HG03039 (cell line): ENCODE measurements around the gene RXRA.

ENCODE experiments used
- ATAC-seq: cut with Tn5 transposase; IDR thresholded peaks from one replicate; pipeline ENCODE4 v1.9.1; 2021; ENCODE audit warnings: mild to moderate bottlenecking, moderate library complexity; ENCODE audit not compliant: unreplicated experiment

The RXRA gene

DNA sequence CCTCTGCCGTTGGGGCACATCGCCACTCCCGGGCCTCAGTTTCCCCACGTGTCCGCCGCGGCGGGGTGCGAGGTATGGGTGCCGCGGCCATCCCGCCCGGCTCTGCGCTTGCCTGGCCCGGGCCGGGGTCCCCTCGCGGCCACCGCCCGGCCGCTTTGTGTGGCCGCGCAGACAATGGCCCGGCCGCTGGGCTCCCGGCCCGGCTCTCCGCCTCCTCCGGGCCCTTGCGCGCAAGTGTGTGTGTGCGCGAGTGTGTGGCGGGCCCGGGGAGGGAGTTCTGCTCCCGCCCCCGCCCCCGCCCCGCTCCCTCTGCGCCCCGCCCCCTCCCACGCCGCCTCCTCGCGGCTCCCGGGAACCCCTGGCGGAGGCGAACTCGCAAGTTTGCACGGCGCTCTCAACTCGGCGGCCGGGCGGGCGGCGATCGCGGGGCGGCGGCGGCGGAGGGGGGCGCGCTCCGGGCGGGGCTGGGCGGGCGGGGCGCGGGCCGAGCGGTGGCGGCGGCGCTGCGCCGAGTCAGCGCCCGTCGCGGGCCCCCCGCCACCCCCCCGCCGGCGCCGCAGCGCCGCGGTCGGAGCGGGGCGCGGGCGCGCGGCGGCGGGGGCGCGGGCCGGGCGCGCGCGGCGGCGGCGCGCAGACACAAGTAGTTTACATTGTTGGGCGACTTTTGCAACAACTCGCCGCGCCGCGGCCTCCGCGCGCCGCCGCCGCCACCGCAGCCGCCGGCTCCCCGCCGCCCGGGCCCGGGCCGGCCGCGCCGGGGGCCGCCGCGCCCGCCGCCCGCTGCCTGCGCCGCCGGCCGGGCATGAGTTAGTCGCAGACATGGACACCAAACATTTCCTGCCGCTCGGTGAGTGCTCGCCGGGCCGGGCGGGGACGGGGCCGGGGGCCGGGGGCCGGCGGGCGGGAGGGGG lies at the start of gene RXRA:
TSS of gene RXRA (plus strand) at position 643 of the 911 bp plus-strand sequence. CDS start at position 820, 177 bp downstream.
- ATAC-seq = no peak

GRCh38 chr9:134278286-134278685 lies 48.0 kb upstream of the RXRA start:
- no peak for ATAC-seq

DNA sequence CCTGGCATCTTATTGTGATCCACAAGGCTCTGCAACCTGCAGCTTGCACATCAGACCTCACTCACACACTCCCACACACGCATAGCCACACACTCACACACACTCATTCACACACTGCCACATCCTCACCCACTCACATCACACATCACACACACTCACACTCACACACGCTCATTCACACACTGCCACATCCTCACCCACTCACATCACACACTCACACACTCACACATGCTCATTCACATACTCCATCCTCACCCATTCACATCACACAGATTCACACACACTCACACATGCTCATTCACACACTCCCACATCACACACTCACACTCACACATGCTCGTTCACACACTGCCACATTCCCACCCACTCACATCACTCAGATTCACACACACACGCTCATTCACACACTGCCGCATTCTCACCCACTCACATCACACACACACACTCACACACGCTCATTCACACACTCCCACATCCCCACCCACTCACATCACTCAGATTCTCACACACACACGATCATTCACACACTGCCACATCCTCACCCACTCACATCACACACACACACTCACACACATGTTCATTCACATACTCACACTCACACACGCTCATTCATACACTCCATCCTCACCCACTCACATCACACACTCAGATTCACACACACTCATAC lies 47.1 kb upstream of the RXRA start:
- no peak for ATAC-seq

GRCh38 chr9:134282138-134282650 lies 44.1 kb upstream of the RXRA start:
- no peak for ATAC-seq

GRCh38 chr9:134283111-134283515 lies 43.1 kb upstream of the RXRA start:
- no peak for ATAC-seq

GRCh38 chr9:134283692-134284265 lies 42.5 kb upstream of the RXRA start:
- ATAC-seq = no peak

DNA sequence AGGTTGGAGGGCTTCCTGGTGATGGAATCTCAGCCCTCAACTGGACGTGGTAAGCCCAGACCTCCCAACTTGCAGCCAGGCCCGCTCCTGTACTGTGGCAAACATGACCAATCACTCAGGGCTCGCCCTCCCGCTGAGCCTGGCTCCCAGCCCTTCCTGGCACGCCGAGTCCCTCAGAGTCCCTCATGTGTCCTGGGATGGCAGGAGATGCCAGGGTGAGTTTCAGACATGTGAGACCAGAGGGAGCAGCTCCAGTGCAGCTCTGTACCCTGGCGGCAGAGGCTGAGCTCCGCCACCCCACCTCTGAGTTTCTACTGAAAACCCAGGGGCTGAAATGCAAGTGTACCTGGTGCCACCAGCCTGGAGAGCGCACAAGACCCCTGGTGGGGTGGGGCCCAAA lies 42.0 kb upstream of the RXRA start:
- no peak for ATAC-seq

DNA sequence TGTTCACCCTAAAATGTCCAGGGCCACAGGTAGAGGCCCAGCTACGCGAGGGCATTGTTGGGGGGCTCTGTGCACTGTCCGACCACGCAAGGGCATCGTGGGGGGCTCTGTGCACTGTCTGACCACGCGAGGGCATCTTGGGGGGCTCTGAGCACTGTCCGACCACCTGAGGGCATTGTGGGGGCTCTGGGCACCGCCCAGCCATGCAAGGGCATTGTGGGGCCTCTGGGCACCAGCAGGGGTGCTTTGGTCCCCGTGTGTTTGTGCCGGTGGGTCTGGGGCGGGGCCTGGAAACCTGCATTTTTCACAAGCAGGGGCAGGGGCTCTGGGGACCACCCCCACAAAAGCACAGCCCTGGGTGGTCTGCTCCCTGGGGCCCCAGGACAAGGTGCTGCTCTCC lies 41.5 kb upstream of the RXRA start:
- ATAC-seq = no peak

DNA sequence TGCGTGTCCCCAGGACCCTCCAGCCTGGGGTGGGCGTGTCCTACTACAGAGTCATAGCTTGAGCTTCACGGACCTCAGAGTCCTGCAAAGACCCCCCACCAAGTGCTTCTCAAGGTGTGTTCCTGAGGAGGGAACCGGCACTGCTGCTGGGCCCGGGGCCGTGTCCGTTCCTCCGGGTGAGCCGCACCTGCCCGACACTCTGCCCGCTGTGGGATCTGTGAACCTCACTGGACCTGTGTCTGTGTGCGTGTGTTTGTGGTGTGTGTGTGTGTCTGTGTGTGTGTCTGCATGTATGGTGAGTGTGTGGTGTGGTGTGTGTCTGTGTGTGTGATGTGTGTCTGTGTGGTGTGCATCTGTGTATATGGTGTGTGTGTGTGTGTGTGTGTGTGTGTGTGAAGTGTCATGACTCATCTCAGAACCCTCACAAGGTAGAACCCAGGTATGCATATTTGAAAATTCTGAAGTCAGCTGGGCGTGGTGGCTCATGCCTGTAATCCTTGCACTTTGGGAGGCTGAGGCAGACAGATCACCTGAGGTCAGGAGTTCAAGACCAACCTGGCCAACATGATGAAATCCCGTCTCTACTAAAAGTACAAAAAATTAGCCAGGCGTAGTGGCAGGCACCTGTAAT lies 40.9 kb upstream of the RXRA start:
- ATAC-seq = no peak

- no peak for ATAC-seq
These were observed 39.6 kb upstream of the RXRA start for GRCh38 chr9:134286471-134287245.

GRCh38 chr9:134287591-134288491 lies 38.4 kb upstream of the RXRA start:
- ATAC-seq = no peak

DNA sequence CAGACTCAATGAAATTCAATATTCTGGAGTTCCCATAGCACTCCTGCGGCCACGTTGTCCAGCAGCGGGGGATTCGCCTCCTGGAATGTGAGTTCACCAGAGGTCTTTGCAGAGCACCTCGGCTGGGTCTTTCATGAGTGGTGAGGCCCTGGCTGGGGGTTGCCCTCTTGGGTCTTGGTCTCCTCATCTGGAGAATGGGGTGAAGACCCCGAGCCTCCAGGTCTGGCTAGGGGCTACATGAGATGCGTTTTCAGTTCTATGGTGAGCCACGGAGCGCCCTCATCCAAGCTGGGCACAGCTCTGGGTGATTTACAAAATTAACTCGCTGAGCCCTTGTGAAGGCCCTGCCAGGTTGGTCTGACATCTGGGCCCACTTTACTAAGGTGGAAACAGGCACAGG lies 37.5 kb upstream of the RXRA start:
- no peak for ATAC-seq

GRCh38 chr9:134289241-134289875 lies 36.9 kb upstream of the RXRA start:
- no peak for ATAC-seq

GRCh38 chr9:134290603-134291451 lies 35.4 kb upstream of the RXRA start:
- no peak for ATAC-seq

DNA sequence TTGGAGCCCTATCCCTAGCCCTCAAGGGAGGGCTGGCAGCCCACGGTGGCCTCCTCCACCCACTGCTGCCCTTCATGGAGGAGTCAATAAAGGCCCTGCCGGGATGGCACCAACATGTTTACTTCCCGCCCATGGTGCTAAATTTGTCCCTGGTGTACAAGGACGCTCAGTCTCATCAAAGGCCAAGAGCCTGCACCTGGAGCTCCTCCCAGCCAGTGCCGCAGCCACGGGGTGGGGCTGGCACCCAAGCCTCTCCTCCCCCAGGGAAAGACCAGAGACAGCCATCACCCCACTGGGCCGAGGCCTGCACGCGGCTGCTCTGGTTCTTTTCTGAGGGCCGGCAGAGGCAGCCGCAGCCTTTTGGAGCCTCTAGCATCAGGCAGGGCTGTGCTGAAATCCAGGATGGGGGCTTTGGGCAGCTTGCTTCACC lies 34.8 kb upstream of the RXRA start:
- no peak for ATAC-seq

DNA sequence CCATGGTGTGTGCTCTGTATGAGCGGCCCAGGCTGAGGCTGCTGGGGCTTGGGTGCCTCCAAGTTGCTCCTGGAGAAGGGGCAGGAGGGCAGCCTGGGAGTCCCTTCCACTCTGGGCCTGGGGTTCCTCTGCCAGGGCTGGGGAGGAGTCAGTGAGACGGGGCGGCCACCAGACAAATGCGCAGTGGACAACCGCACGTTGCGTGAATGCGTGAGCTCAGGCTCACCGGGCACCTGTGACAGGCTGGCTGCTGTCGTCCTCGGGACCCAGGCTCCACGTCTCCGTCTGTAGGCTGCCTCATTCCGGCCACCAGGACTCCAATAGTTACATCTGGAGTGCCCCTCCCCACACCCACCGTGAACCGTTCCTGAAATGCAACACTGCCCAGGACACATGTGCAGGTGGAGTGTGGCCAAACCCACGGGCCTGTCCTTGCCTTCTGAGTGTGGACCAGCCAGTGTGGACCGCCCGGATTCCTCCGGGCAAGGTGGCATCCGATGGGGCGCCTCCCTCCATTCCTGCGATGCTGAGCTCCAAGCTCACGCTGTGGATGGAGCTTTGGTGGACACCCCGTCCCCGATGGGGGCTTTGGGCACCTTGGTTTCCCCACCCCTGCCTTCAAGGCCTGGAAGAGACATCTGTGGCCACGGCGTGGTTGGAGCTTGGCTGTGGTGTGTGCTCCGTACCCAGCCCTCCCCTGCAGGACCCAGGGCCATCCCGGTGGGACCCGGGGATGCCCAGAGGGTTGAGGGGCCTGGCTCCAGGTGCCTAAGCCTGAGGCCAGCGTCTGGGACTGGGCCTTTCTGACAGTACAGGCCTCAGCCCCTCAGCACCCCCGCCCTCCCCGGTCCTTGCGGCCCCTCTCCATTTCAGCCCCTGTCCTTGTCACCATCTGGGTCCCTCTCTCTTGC lies 34.0 kb upstream of the RXRA start:
- ATAC-seq = no peak

DNA sequence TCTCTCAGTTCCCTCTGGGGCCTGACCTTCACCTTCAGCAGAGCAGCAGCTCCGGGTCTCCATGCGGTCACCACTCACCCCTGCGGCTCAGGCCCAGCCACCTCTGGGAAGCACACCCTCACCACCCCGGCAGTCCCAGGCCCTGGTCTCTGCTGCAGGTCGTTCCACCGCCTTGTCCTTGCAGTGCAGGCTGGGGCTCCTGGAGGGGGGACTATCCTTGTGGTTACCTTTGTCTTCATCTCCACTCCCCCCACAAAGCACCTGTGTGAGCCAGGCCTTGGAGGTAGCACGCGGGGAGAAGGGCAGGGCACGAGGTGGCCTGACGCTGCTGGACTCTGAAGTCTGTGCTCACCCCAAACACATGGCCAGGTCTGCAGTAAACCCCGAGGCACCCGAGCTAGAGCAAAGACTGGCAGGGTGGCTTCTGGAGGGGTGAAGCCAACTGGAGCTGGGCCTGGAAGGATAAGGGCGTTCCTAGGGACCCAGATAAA lies 33.2 kb upstream of the RXRA start:
- ATAC-seq = no peak
